ENCODE measurements around the gene ALG2. TPM values are rescaled to one million over a fixed set of nuclear protein-coding genes. Genes with fewer than 3 reads are reported as not detected.

ALG2 gene
- total and polyA plus RNA-seq, 9 of the 15 experiments (the other 6 are each of a cell fraction or from before 2014, with no cell fraction given): 4.9 to 41.9 (median 20.2) TPM

GRCh38 chr9:99253772-99254431 lies 32.2 kb upstream of the ALG2 start (continued):
- TF ChIP-seq MLX (CRISPR knock-in tag; conservative IDR thresholded peaks at IDR 0.05) (no peak), RAD21 (CRISPR knock-in tag; conservative IDR thresholded peaks at IDR 0.05 in 1 of 2, IDR thresholded peaks at IDR 0.05 in 1 of 2) (no peak), E2F8 (IDR thresholded peaks at IDR 0.05; ENCODE audit: low read depth, partially characterized antibody) (no peak), L3MBTL2 (IDR thresholded peaks at IDR 0.05) (no peak; the same call in 1 of the 2 replicates), ZNF316 (IDR thresholded peaks at IDR 0.05) (peak; percentile 36; the same call in 1 of the 2 replicates), ZNF347 (CRISPR knock-in tag; IDR thresholded peaks at IDR 0.05; ENCODE audit: low read depth) (no peak), MTA2 (IDR thresholded peaks at IDR 0.05; ENCODE audit: low read depth) (no peak), GABPB1 (CRISPR knock-in tag; IDR thresholded peaks at IDR 0.05) (no peak), NFIC (IDR thresholded peaks at IDR 0.05) (no peak), NFYB (IDR thresholded peaks at IDR 0.05; ENCODE audit: extremely low read depth, insufficient read length) (no peak), THAP12 (CRISPR knock-in tag; IDR thresholded peaks at IDR 0.05) (no peak), MCM7 (IDR thresholded peaks at IDR 0.05) (no peak), ZNF395 (CRISPR knock-in tag; IDR thresholded peaks at IDR 0.05) (no peak), CUX1 (CRISPR knock-in tag; IDR thresholded peaks at IDR 0.05) (no peak), U2AF2 (optimal IDR thresholded peaks at IDR 0.05; ENCODE audit: low read depth, low read length) (no peak)
